ENCODE measurements around the gene SLC16A8. TPM values are rescaled to one million over a fixed set of nuclear protein-coding genes. Genes with fewer than 3 reads are reported as not detected.

The SLC16A8 gene
- total and polyA plus RNA-seq, 2 of the 13 experiments (the other 11 are each of a cell fraction or from before 2014, with no cell fraction given) = not detected

GRCh38 chr22:38036392-38037062 lies 47.5 kb downstream of the SLC16A8 start:
- in situ Hi-C loops (cut with HindIII; ENCODE audit: extremely low pct_ligation_motif_present, low pct_unique_long_range_greater_than_20kb) = no loop called here

GRCh38 chr22:38035530-38035885 lies 48.5 kb downstream of the SLC16A8 start:
- ChIA-PET POLR2A (no interaction called here), CTCF (ENCODE audit: low intra/inter-chr PET ratio, low total read pairs) (no interaction called here)
- DNase-seq (ENCODE audit: low spot score) (no peak), FAIRE-seq (no peak), ATAC-seq (no peak)
- BruUV-seq (replicated peaks) = no TSS peak
- Histone ChIP-seq H3K9me3 (ENCODE audit: low read length) (no peaks in the 10 kb centered on the region), H3K9ac (ENCODE audit: insufficient read depth, low read depth, low read length) (no peak overlapping the region), H3K4me1 (ENCODE audit: insufficient read depth, low read length) (peaks cover 80% of the 10 kb centered on the region), H3K27me3 (ENCODE audit: control insufficient read depth in 1 of 2, insufficient read depth in 2 of 2, low read length in 2 of 2) (peaks cover 1 to 29% of the 10 kb centered on the region in 2 experiments; a peak in 3 of 5 replicates), H3K36me3 (replicated peaks in 1 of 2; ENCODE audit: control insufficient read depth in 1 of 2, insufficient read depth in 2 of 2, low read length in 2 of 2) (no peaks in the 10 kb centered on the region), H2AFZ (ENCODE audit: low read length) (no peak overlapping the region), H3K27ac (ENCODE audit: extremely low read length, insufficient read depth, low read length) (no peak overlapping the region), H3K4me2 (ENCODE audit: low read depth, low read length) (no peak overlapping the region), H3K4me3 (replicated peaks in 1 of 3; ENCODE audit: insufficient read depth in 1 of 3, low read depth in 2 of 3, low read length in 3 of 3) (no peak overlapping the region), H4K20me1 (ENCODE audit: insufficient read depth, low read length) (no peaks in the 10 kb centered on the region), H3K79me2 (ENCODE audit: insufficient read depth, low read length) (no peaks in the 10 kb centered on the region)
- intact Hi-C loops (cut with micrococcal nuclease; ENCODE audit: unreplicated experiment) = no loop called here
- WGBS (ENCODE audit: low lambda C conversion rate) = 28% methylated on average over 8 of the region's 9 CpGs
- in situ Hi-C loops (cut with HindIII; ENCODE audit: extremely low pct_ligation_motif_present, low pct_unique_long_range_greater_than_20kb) = no loop called here
- TF ChIP-seq CEBPB (IDR thresholded peaks at IDR 0.05; ENCODE audit: borderline replicate concordance, low read depth, low read length) (no peak), ZNF121 (CRISPR knock-in tag; IDR thresholded peaks at IDR 0.05) (no peak), ZNF468 (CRISPR knock-in tag; IDR thresholded peaks at IDR 0.05) (no peak), CEBPZ (IDR thresholded peaks at IDR 0.05; ENCODE audit: low read length) (no peak), MAFF (IDR thresholded peaks at IDR 0.05; ENCODE audit: low read depth, low read length) (no peak), CREM (IDR thresholded peaks at IDR 0.05) (no peak), CREM (CRISPR knock-in tag; IDR thresholded peaks at IDR 0.05) (no peak), NFATC3 (CRISPR knock-in tag; IDR thresholded peaks at IDR 0.05) (no peak), NAIF1 (CRISPR knock-in tag; IDR thresholded peaks at IDR 0.05; ENCODE audit: borderline replicate concordance) (no peak)

More at GRCh38 chr22:38036392-38037062, 47.5 kb downstream of the SLC16A8 start:
- Histone ChIP-seq H3K4me3 (replicated peaks in 1 of 3; ENCODE audit: insufficient read depth in 1 of 3, low read depth in 2 of 3, low read length in 3 of 3) (no peak overlapping the region), H3K9ac (ENCODE audit: insufficient read depth, low read depth, low read length) (no peak overlapping the region), H2AFZ (ENCODE audit: low read length) (no peak overlapping the region), H3K27ac (ENCODE audit: extremely low read length, insufficient read depth, low read length) (no peak overlapping the region), H3K4me2 (ENCODE audit: low read depth, low read length) (peak overlapping the region; percentile 13; the same call in 1 of the 2 replicates), H3K36me3 (replicated peaks in 1 of 2; ENCODE audit: control insufficient read depth in 1 of 2, insufficient read depth in 2 of 2, low read length in 2 of 2) (no peaks in the 10 kb centered on the region), H3K27me3 (ENCODE audit: control insufficient read depth in 1 of 2, insufficient read depth in 2 of 2, low read length in 2 of 2) (peaks cover 1 to 27% of the 10 kb centered on the region in 2 experiments; a peak in 3 of 5 replicates), H3K4me1 (ENCODE audit: insufficient read depth, low read length) (peaks cover 77% of the 10 kb centered on the region), H3K79me2 (ENCODE audit: insufficient read depth, low read length) (no peaks in the 10 kb centered on the region), H4K20me1 (ENCODE audit: insufficient read depth, low read length) (no peaks in the 10 kb centered on the region), H3K9me3 (ENCODE audit: low read length) (no peaks in the 10 kb centered on the region)
- TF ChIP-seq ZNF484 (CRISPR knock-in tag; IDR thresholded peaks at IDR 0.05; ENCODE audit: borderline replicate concordance, low read depth) (no peak), PHF20 (CRISPR knock-in tag; IDR thresholded peaks at IDR 0.05) (no peak), HCFC1 (IDR thresholded peaks at IDR 0.05; ENCODE audit: low read depth, low read length) (no peak), ZNF83 (CRISPR knock-in tag; IDR thresholded peaks at IDR 0.05; ENCODE audit: borderline replicate concordance) (no peak), FOXJ3 (CRISPR knock-in tag; IDR thresholded peaks at IDR 0.05; ENCODE audit: borderline replicate concordance) (no peak)
- FAIRE-seq (no peak), DNase-seq (ENCODE audit: low spot score) (no peak), ATAC-seq (no peak)
- 11% methylated on average over 9 of the region's 10 CpGs for WGBS (ENCODE audit: low lambda C conversion rate)
- intact Hi-C loops (cut with micrococcal nuclease; ENCODE audit: unreplicated experiment) = no loop called here
- ChIA-PET POLR2A (no interaction called here), CTCF (ENCODE audit: low intra/inter-chr PET ratio, low total read pairs) (no interaction called here)
- BruUV-seq (replicated peaks) = no TSS peak
